Endothelial cell of umbilical vein (primary cell): ENCODE results near the gene MRGPRF. TPM values are rescaled to one million over a fixed set of nuclear protein-coding genes. Genes with fewer than 3 reads are reported as not detected.

ENCODE experiments used
- BruUV-seq: library from RNA; stranded (reverse); fragments of 400-500 nt; replicated peaks from 2 replicates; lab custom pipeline; 2021; lab: Mats Ljungman, UMichigan
- CTCF ChIA-PET: fragments of 300-600, 350-600 bp; sonication (Branson Sonifier 250); formaldehyde crosslinking; loops from one replicate; lab custom pipeline; 2021; ENCODE audit warnings: antibody characterized with exemption, inconsistent platforms; lab: Charles Lee
- POLR2A ChIA-PET: fragments of 300-600, 350-600 bp; sonication (Branson Sonifier 250); formaldehyde crosslinking; loops from one replicate; lab custom pipeline; 2021; ENCODE audit warnings: antibody characterized with exemption, inconsistent platforms; lab: Charles Lee
- DNase-seq: peaks from one replicate; pipeline ENCODE4 v3.0.0-alpha.2; 2011; ENCODE audit warnings: low read depth, low spot score
- FAIRE-seq: peaks from 2 replicates; lab custom pipeline; 2011; peaks lifted over from hg19 to GRCh38; lab: Jason Lieb, UNC
- H2AFZ ChIP-seq: 2 replicates; pipeline ENCODE4 v1.6.0; 2012; ENCODE audit warnings: low read depth, low read length, control low read depth, inconsistent platforms
- H3K27ac ChIP-seq: 2 replicates; pipeline ENCODE4 v1.5.1; 2011; ENCODE audit warnings: low read depth, mild to moderate bottlenecking, control low read depth, low read length, moderate library complexity; ENCODE audit not compliant: insufficient read depth
- H3K27me3 ChIP-seq, 2 experiments: 2 replicates each; pipeline versions ENCODE4 v1.6.0 to v1.6.1; 2011; ENCODE audit warnings: low read length in 2 of 2, mixed read lengths in 1 of 2; ENCODE audit not compliant: control insufficient read depth in 2 of 2, insufficient read depth in 2 of 2
- H3K36me3 ChIP-seq, 2 experiments: 2 replicates in 1 of 2; 3 replicates in 1 of 2; pipeline ENCODE4 v1.5.1; 2011; ENCODE audit warnings: low read length in 2 of 2, mild to moderate bottlenecking in 1 of 2, moderate library complexity in 1 of 2; ENCODE audit not compliant: control insufficient read depth in 2 of 2, insufficient read depth in 2 of 2; ENCODE audit errors: extremely low read depth in 1 of 2
- H3K4me1 ChIP-seq: 3 replicates; pipeline ENCODE4 v1.5.1; 2011; ENCODE audit warnings: mild to moderate bottlenecking, low read length; ENCODE audit not compliant: control insufficient read depth, insufficient read depth; ENCODE audit errors: extremely low read depth
- H3K4me2 ChIP-seq: 2 replicates; pipeline ENCODE4 v1.6.1; 2011; ENCODE audit warnings: low read length, control low read depth, mixed read lengths; ENCODE audit not compliant: insufficient read depth
- H3K4me3 ChIP-seq, 3 experiments: fragments of 200-600 bp in 1 of 3; sonication (generic), shearing (Covaris generic) in 1 of 3; replicated peaks in 1 of 3; 2 replicates each; pipeline ENCODE4 v1.5.1; 2011 to 2016; ENCODE audit warnings: control low read depth in 3 of 3, low read length in 3 of 3, mild to moderate bottlenecking in 2 of 3, inconsistent platforms in 1 of 3, low read depth in 1 of 3, moderate library complexity in 1 of 3; ENCODE audit not compliant: insufficient read depth in 1 of 3
- H3K79me2 ChIP-seq: 2 replicates; pipeline ENCODE4 v1.6.0; 2012; ENCODE audit warnings: low read length, inconsistent platforms; ENCODE audit not compliant: control insufficient read depth, insufficient read depth
- H3K9ac ChIP-seq: replicated peaks from 2 replicates; pipeline ENCODE3; 2011; ENCODE audit warnings: low read length, control low read depth; ENCODE audit not compliant: insufficient read depth; ENCODE audit errors: extremely low read depth
- H3K9me1 ChIP-seq: replicated peaks from 3 replicates; pipeline ENCODE4 v1.6.0; 2011; ENCODE audit warnings: mild to moderate bottlenecking, low read length; ENCODE audit not compliant: control insufficient read depth, insufficient read depth; ENCODE audit errors: extremely low read depth
- H3K9me3 ChIP-seq: replicated peaks from 2 replicates; pipeline ENCODE4 v1.5.1; 2012; ENCODE audit warnings: low read length, inconsistent platforms; ENCODE audit not compliant: control insufficient read depth, insufficient read depth
- H4K20me1 ChIP-seq: replicated peaks from 2 replicates; pipeline ENCODE3; 2011; ENCODE audit warnings: mild to moderate bottlenecking, low read length; ENCODE audit not compliant: control insufficient read depth, insufficient read depth; ENCODE audit errors: extremely low read depth
- CTCF ChIP-seq, 2 donors: IDR thresholded peaks; 1 replicate in 1 of 2; 2 replicates in 1 of 2; pipeline ENCODE4 v1.5.1; 2011; ENCODE audit warnings: low read length in 2 of 2, mild to moderate bottlenecking in 2 of 2, moderate library complexity in 2 of 2, control low read depth in 1 of 2, inconsistent platforms in 1 of 2, low read depth in 1 of 2; ENCODE audit not compliant: insufficient read depth in 1 of 2; ENCODE audit errors: extremely low read depth in 1 of 2
- EZH2 ChIP-seq: IDR thresholded peaks from 2 replicates; pipeline ENCODE4 v1.6.1; 2012; ENCODE audit warnings: borderline replicate concordance, low read depth, mild to moderate bottlenecking, moderate library complexity, low read length, inconsistent platforms; ENCODE audit not compliant: severe bottlenecking
- FOS ChIP-seq: IDR thresholded peaks from 2 replicates; pipeline ENCODE4 v1.6.1; 2011; ENCODE audit warnings: mild to moderate bottlenecking, low read length, moderate library complexity, borderline replicate concordance; ENCODE audit not compliant: insufficient read depth
- GATA2 ChIP-seq: IDR thresholded peaks from 2 replicates; pipeline ENCODE4 v1.7.0; 2011; ENCODE audit warnings: low read depth, mild to moderate bottlenecking, moderate library complexity, mixed read lengths, low read length; ENCODE audit not compliant: insufficient read length, insufficient read depth
- MAX ChIP-seq: IDR thresholded peaks from 2 replicates; pipeline ENCODE4 v1.6.1; 2011; ENCODE audit not compliant: insufficient read depth, insufficient read length
- MYC ChIP-seq: IDR thresholded peaks from one replicate; pipeline ENCODE4 v1.6.1; 2011; ENCODE audit warnings: mild to moderate bottlenecking, low read depth, low read length
- POLR2A ChIP-seq: IDR thresholded peaks from 2 replicates; pipeline ENCODE4 v1.6.1; 2012; ENCODE audit warnings: low read depth, mild to moderate bottlenecking, control low read depth, low read length
- POLR2AphosphoS5 ChIP-seq: IDR thresholded peaks from 2 replicates; pipeline ENCODE4 v1.6.1; 2012; ENCODE audit warnings: low read depth, mild to moderate bottlenecking, control low read depth, low read length, moderate library complexity; ENCODE audit not compliant: insufficient read depth
- dilution Hi-C: fragments of 300-500 bp; cut with MboI; formaldehyde crosslinking; loops from one replicate; pipeline ENCODE4 v1.15.0; 2019; ENCODE audit warnings: low sequenced_read_pairs; ENCODE audit not compliant: extremely low pct_ligation_motif_present
- intact Hi-C: fragments of 100-400 bp; cut with micrococcal nuclease; formaldehyde crosslinking; loops from one replicate; pipeline ENCODE4 v1.10.0; 2022
- polyA plus RNA-seq, 4 experiments: library from polyadenylated mRNA; depleted of rRNA in 3 of 4; stranded (reverse) in 3 of 4; unstranded in 1 of 4; fragments of >200 nt; gene quantifications; 2 replicates each; pipeline versions ENCODE4 v1.2.1 to v1.2.3, GENCODE V29; 2011 to 2012; ENCODE audit warnings: missing spikeins in 1 of 4
- total RNA-seq: library from RNA; stranded (reverse); gene quantifications from 2 replicates; pipeline ENCODE4 v1.2.3, GENCODE V29; 2021

Gene MRGPRF
- total and polyA plus RNA-seq, 2 donors (not counting 3 experiments of a cell fraction or from before 2014, with no cell fraction given): not detected

- DNase-seq: no peak
- ChIA-PET CTCF (no interaction called here), POLR2A (no interaction called here)
- Histone ChIP-seq H3K9me3 (no peaks in the 10 kb centered on the region), H3K9ac (no peak overlapping the region), H4K20me1 (no peaks in the 10 kb centered on the region), H3K4me1 (no peaks in the 10 kb centered on the region), H3K9me1 (no peaks in the 10 kb centered on the region), H3K79me2 (no peaks in the 10 kb centered on the region), H3K4me2 (no peak overlapping the region), H3K4me3 (no peak overlapping the region), H3K27ac (no peak overlapping the region), H2AFZ (no peak overlapping the region), H3K36me3 (no peaks in the 10 kb centered on the region), H3K27me3 (peaks cover 36 to 45% of the 10 kb centered on the region in 2 experiments)
- dilution Hi-C loops (no loop called here), intact Hi-C loops (no loop called here)
- FAIRE-seq: no peak
- TF ChIP-seq MAX (no peak), MYC (no peak), POLR2A (no peak), POLR2AphosphoS5 (no peak)
- no TSS peak for BruUV-seq
Observed at GRCh38 chr11:69011624-69012091, 1.4 kb downstream of the MRGPRF start.

GRCh38 chr11:69010964-69011623 is 2.0 kb downstream of the MRGPRF start:
- Histone ChIP-seq H3K36me3 (no peaks in the 10 kb centered on the region), H3K4me3 (no peak overlapping the region), H3K4me2 (no peak overlapping the region), H3K27me3 (peaks cover 36 to 45% of the 10 kb centered on the region in 2 experiments), H2AFZ (no peak overlapping the region), H3K79me2 (no peaks in the 10 kb centered on the region), H3K9ac (no peak overlapping the region), H3K9me1 (no peaks in the 10 kb centered on the region), H3K27ac (no peak overlapping the region), H4K20me1 (no peaks in the 10 kb centered on the region), H3K9me3 (no peaks in the 10 kb centered on the region), H3K4me1 (no peaks in the 10 kb centered on the region)
- intact Hi-C loops (no loop called here), dilution Hi-C loops (no loop called here)
- POLR2A ChIA-PET: no interaction called here
- CTCF ChIA-PET: no interaction called here
- no peak for DNase-seq
- no peak for FAIRE-seq
- BruUV-seq: no TSS peak
- TF ChIP-seq EZH2 (peak; percentile 34), FOS (no peak), POLR2A (no peak), GATA2 (no peak), CTCF (IDR thresholded peaks at IDR 0.05; ENCODE audit: extremely low read depth in 1 of 2, insufficient read depth in 1 of 2, low read depth in 1 of 2, low read length in 2 of 2) (no peak), MAX (no peak), MYC (no peak)
